ENCODE data around the gene ZYG11B.

GRCh38 chr1:52683367-52683940, 42.8 kb upstream of the ZYG11B start:
- TF ChIP-seq POLR2A (IDR thresholded peaks at IDR 0.05; ENCODE audit: low read depth, low read length): no peak
- no peak for TF ChIP-seq CTCF (IDR thresholded peaks at IDR 0.05; ENCODE audit: extremely low read depth in 1 of 2, insufficient read depth in 1 of 2, low read depth in 1 of 2, low read length in 2 of 2)
- TF ChIP-seq EZH2 (IDR thresholded peaks at IDR 0.05; ENCODE audit: borderline replicate concordance, low read depth, low read length, severe bottlenecking): no peak
- no peak for TF ChIP-seq MYC (IDR thresholded peaks at IDR 0.05; ENCODE audit: low read depth, low read length)
- no peak for TF ChIP-seq POLR2AphosphoS5 (IDR thresholded peaks at IDR 0.05; ENCODE audit: insufficient read depth, low read depth, low read length)
- no peak for TF ChIP-seq MAX (IDR thresholded peaks at IDR 0.05; ENCODE audit: insufficient read depth, insufficient read length)
- TF ChIP-seq JUN (IDR thresholded peaks at IDR 0.05; ENCODE audit: borderline replicate concordance, insufficient read depth, insufficient read length, low read depth): no peak
